HG03108 (cell line): ENCODE measurements around the gene NEMP1.

Experiments used
- ATAC-seq: cut with Tn5 transposase; IDR thresholded peaks from one replicate; pipeline ENCODE4 v1.9.1; 2021; ENCODE audit warnings: moderate library complexity; ENCODE audit not compliant: unreplicated experiment

The NEMP1 gene

DNA sequence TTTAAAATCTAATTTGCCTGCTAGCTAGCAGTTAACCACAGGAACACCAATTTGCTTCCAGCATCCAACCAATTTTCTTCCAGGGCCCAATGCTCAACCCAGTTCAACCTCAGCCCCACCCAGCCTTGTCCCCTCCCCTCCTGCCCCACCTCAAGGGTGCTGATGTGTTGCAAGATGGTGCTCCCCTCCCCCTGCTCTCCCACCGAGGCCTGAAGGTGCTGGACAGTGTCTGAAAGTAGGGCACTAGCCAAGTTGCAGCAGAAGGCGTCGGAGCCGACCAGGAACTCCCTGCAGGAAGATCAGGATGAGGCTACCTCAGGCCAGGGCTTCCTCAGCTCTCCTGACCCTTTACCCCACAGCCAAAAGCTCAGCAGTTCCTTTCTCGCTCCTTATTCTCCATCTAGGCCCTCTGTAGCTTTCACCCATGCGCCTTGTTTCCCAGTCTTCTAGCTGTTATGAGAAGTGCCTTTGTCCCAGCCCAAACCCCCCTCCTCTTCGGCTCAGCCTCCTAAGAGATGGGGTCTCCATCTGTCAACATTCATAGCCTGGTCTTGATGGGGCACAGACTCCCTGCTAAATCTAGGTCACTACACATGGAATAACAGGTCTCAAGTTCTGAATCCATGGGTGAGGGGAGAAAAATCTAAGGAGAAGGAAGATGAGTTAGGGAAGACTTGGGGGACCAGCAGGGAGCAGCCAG is 29.0 kb upstream of the NEMP1 start:
- ATAC-seq: no peak

DNA sequence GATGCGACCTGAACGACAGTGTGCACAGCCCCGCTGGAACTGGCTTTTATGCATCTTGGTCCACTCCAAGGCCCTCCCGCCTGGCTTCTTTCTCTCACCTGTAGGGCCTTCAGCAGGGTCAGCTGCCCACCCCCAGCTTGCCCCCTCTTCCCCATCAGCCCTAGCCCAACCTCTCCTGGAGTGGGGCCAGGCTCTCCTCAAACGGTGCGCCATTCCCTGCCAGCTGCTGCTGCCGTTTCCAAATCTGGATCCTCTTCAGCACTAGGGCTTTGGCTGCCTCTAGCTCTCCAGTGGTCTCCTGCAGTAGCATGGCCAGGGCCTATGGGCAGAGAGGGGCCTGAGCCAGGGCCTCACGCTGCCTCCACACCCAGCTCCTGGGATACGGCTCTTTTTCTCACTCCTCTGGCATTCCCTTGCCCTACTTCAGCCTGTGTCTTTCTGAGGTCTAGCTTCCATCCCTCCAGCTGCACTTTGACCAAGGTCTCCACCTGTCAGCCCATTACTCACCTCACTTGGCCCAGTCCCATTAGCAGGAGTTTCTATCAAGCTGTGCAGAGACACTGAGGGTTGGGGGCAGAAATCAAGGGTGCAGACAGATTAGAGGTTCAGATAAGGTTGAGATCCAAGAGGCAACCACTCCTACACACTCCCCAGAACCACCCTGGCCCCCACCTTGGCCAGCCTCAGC is 27.6 kb upstream of the NEMP1 start:
- no peak for ATAC-seq

DNA sequence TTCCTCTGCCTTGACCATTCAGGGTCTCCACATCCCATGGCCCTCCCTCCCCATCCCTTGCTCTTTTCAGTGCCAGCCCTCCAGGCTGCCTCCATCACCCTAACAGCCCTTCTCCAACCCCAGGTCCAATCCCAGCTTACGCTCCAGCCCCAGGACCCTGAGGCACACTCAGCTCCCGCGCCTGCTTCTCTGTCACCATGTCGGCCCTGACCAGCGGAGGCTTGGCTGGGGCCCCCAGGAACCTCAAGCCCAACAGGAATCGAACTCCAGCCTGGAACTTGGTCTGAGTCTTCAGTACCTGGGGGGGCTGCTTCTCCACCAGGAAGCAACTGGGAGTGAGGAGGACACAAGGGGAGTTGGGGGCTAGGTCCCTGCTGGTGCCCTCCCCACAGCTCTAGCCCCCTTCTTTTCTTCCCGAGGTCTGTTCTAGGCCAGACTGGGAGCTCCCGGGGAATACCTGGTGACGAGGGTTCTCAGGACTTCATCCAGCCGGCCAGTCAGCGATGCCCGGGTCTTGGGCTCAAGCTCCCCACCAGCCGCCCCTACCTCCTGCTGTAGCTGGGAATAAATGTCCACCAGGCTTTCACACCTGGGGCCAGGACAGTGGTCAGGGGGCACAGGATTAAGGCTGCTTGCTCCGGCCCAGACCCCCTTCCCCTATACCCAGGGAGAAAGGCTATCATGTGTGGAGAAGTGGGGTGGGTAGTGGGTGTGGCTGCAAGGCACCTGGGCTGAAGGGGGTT is 26.6 kb upstream of the NEMP1 start:
- no peak for ATAC-seq

DNA sequence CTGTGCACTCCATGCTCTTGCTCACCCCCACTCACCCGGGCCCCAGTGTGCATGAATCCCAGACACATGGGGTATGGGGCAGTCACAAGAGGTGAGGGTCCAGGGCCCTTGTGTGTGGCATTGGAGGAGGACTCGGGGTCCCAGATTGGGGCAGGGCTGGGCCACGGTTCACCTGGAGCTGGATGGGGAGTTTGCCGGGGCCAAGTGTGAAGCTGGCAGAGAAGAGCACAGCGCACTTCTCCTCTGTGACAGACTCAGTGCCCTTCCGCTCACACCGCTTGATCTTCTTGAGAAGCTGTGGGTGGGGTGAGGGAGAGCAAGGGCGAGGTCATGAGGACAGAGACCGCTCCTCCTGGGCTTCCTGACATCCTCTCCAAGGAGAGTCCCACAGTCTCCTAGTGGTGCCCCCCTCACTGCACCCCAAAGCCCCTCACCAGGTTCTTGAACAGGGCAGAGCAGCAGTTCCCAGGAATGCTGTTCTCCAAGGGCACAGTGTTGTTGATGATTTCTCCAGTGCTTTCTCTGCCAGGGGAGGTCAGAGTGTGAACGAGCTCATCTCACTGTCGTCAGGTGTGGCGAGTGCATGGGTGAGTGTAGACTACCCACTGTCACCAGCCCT is 25.8 kb upstream of the NEMP1 start:
- no peak for ATAC-seq

DNA sequence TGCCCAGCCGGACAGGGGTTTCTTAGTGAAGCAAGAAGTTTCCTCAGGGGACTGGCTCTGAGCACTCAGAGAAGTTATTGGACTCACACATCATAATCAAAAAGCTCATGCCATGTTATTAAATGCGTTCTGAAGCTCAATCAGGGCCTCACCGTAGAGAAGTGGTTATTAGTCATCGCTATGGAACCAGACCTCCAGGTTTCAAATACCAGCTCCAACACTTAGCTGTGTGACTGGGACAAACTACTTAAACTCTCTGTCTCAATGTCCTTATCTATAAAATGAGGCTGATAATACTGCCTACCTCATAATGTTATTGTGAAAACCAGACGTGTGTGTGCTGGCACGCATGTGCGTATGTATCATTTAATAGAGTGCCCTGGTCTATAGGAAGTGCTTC is 25.3 kb upstream of the NEMP1 start:
- no peak for ATAC-seq

DNA sequence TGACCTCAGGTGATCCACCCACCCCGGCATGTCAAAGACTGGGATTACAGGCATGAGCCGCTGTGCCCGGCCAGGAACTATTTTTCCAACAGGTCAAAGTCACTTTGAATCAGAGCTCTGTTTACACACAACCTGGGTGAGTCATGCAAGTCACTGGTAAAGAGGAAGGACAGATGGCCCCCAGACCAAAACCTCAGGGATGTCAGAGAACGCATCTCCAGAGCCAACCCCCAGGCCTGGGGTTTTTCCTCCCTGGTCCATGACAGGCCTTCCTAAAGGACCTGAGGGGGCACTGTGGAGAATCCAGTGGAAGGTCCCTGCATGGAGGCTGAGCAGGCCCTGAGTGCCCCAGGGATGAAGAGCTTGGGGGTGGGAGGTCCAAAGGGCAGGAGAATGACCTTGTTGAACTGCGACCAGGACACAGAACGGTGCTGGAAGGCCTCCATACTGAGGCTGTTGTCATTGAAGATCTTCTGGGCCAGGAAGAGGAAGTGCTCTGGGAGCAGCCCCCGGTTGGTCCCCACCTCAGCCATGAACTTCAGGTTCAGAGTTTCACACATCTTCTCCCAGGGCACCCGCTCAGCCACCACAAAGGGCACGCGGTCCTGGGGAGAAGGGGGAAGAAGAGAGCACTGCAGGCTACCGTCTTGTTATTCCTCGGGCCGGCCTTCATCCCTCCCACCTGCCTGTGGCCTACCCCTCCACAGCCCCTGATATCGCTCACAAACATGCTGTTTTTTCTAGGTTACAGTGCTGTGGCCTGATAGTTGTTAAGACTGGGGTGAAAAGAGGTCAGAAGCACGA is 23.5 kb upstream of the NEMP1 start:
- no peak for ATAC-seq

DNA sequence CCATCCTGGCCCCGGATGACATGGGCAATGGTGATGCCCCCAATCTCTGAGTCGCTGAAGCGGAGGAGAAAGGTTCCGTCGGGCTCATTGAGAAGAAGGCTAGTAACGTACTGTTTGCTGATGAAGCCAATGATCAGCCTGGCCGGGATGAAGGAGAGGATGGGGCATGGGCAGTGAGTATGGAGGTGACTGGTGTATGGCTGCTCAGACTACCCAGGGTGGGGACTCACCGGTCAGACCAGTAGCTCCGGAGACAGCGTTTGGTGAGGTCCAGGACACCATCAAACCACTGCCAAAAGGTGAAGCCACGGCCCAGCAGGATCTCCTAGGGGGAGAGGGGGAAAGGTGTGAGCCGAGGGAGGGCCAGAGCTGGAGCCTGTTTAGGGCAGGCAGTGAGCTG is 21.2 kb upstream of the NEMP1 start:
- ATAC-seq: no peak

DNA sequence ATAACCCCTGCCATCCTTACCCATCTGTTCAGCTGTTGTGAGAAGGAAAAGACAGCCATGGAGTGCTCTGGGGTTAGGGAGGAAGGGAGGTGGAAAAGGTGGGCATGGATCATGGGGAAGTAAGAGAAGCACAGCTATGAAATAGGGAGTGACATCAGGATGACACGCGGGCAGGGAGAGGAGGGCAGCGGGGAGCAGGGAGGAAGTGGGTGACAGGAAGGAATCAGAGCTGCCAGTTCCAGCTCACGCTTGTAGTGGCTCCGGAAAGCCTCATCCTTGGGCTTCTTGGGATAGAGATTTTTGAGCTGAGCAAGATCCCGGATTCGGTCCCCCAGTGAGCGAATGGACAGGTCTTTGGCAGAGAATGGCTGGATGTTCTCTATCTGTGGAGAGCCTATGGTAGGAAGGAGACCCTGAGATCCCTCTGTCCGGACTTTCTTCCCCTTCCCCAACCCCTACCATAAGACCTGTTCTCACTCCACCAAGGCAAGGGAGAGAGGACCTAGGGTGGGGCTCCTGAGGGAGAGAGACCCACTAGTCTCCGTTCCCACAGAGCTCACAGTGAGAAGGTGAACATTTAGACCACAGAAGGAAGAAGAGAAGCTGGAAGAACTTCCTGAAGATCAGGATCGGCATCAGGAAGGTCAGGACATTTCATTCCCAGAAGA is 20.6 kb upstream of the NEMP1 start:
- ATAC-seq: no peak

DNA sequence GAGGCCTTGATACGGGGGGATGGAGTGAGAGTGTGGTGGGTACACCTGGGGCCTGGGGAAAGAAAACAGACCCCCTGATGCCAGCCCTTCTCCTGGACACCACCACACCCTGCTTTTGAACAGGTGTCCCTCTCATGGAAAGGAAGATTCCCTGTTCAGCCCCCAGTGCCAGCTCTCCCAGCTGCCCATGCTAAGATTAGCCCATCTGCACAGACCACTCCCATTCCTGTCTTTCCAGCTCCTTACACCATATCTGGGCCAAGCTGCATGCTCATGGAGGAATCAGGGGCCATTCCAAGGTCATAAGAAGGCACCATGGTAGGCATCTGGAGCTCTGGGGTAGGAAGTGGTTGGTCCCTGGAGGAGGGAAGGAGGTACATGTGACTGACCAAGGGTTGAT is 20.0 kb upstream of the NEMP1 start:
- ATAC-seq: no peak

DNA sequence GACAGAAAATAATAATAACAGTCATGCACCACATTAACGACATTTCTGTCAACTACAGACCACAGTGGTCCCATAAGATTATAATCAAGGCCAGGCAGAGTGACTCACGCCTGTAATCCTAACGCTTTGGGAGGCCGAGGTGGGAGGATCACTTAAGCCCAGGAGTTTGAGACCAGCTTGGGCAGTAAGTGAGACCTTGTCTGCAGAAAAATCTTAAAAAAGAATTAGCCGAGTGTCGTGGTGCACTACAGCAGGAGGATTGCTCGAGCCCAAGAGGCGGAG is 18.9 kb upstream of the NEMP1 start:
- no peak for ATAC-seq

DNA sequence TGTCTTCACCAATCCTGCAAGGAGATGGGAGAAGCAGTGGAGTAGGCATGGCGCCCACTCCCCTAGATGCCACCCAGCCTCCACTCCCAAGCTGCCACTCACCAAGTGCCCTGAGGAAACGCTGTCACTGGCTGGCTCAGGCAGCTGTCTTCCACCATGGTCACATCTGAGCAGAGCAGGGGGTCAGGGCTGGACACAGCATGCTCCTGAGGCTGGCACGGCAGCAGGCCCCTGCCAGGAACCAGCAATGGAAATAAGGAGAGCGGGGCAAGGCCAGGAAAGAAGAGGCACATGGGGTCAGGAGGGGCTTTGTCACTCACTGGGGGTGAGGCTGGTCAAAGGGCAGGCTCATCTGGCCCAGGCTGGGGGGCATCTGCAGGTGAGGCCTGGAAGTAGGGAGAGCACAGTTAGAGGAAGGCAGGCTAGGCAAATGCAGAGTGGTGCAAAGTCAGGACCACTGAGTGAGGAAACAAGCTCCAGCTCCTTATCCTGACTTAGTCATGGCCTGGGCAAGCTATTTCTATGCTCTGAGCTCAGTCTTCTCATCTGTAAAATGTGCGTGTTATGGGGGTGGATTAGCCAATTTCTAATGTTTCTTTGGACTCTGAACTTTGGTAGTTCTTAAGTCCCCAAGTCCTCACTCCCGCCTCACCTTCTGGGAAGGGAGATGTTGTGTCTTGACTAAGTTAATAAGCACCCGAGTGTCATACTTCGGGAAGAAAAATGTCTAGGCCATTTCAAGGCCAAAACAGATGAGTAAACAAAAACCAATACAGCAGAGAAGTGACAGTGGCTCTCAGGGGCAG is 18.4 kb upstream of the NEMP1 start:
- no peak for ATAC-seq

DNA sequence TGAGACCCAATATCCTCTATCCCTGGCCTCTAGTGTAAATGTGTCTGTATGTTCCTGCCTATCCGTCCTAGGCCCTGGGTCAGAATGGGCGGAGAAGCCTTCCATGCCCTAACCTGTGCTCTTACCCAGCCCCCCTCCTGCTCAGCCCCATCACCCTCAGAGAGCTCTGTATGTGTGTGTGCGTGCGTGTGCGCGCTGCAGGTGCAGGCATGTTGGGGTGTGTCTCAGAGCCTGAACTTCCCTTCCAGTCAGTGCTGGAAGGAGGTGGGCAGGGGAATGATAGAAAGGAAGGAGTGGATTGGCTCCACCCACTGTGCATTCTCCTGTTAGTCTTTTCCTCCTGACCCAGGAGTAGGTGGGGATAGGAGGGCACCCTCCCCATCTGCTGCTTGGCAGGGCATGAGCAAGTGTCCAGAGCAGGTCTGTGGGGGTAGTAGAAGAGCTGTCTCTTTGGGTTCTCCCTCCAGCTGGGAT is 17.5 kb upstream of the NEMP1 start:
- ATAC-seq: no peak

DNA sequence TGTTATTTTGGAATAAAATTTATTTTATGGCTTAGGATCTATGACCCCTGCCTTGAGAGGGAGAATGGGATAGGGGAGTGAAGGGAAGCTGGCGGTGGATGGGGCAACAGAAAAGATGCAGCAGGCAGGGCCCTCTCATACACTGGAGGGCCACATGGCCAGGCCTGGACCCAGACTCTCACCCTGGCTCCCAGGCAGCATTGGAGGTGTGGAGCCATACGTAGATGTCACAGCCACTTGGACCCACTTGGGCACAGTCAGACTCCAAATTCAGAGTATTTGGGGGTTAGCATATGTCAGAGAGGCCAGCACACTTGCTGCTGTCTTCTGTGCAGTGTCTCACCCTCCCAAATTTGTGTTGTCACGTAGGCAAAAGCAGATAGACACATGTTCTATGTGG is 16.8 kb upstream of the NEMP1 start:
- no peak for ATAC-seq

DNA sequence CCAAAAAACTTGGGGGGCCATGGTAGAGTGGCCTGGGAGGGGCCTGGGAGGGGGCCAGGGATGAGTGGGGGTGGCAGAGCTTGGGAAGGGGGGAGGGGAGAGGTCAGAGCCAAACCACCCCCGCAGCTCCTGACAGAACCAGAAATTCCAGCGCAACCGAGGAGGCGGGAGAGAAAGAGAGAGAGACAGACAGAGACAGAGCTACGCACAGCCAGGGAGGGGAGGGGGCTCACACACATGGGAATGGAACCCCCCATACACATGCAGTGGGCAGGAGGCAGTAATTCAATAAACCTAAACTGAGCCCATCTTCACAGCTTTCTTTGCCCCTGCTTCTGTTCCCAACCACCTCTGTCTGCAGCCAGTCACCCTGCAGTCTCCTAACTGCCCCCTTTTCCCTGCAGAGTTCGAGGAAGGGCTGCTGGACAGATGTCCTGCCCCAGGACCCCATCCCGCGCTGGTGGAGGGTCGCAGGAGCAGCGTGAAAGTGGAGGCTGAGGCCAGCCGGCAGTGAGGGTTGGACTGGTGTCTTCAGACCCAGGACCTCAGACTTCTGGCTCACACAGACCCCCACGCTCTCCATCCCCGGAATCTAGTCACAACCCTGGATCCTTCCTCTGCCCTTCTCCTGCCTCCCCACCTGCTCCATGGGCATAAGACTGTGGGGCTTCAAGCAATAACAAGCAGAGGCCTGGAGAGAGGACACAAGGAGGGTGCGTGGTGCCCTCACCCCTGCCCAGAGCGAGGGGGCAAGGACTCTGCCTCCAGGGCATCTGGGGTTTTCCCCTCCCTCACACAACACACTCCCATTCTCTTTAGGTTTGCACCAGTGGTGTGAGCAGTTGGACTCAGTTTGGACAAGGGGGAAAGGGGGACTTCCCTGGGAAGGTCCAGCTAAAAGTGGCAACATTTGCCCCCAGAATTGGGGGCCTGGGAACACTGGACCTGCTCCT is 15.9 kb upstream of the NEMP1 start:
- no peak for ATAC-seq

DNA sequence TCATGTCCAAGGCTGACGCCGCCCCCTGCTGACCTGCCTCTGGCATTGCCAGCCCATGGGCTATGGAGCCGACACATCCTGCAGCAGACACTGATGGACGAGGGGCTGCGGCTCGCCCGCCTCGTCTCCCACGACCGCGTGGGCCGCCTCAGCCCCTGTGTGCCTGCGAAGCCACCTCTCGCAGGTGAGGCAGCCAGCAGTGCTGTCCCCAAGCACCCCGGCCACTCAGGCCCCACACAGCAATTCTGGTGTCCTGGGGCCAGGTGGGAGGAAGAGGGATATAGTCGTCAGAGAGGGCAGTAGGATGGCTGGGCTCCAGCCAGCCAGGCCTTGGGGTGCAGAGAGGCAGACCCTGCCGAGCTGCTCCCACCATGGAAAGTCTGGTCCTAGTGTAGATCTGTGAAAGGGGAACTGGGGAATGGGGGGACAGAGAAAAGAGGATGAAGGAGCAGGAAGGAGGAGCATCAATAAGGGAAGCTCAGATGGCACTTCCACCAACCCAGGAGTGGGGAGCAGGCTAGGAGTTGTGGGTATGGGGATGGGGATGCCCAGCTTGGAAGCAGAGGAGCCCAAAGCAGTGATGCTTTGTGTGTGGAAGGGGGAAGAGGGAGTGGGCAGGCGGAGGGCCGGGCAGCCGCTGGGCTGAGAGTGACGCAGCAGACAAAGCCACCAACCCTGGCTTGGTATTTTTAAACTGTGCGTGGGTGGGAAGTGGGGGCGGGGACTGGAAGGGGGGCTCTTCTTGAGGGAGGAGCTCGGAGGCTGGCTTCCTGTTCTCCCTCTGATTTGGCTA is 15.0 kb upstream of the NEMP1 start:
- ATAC-seq: no peak

DNA sequence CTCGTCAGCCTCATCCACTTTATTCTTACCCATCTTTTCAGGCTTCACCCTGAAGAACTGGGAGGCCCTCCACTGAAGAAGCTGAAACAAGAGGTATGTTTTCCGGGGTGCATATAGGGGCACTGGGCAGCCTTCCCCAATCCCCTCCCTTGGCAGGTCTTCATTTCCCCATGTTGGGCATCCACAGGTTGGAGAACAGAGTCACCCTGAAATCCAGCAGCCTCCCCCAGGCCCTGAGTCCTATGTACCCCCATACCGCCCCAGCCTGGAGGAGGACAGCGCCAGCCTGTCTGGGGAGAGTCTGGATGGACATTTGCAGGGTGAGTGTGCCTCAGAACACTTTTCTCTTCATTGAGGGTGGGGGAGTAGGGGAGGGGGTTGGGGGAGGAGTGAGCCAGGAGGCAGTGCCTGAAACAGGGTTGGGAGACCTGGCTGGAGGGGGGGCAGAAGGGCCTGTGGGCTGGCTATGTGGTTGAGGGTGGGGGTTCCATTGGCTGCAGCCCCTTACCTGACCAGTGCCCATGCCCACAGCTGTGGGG is 14.4 kb upstream of the NEMP1 start:
- no peak for ATAC-seq

DNA sequence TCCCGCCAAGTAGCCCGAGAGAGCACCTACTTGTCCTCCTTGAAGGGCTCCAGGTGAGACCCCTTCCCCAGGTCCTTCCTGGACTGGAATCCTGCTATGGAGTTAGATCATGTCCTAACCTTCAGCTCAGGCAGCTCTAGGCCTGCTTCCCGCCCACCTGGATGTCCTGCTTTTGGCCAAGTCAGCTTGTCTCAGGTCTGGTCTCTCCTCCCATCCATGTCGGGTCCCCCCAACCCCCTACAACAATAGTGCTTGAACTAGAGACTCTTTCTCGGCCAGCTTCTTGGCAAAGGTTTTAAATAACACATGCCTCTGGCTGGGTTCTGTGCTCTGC is 13.9 kb upstream of the NEMP1 start:
- ATAC-seq: no peak
